H9 (cell line): ENCODE data around the gene NLRX1. TPM values are rescaled to one million over a fixed set of nuclear protein-coding genes. Genes with fewer than 3 reads are reported as not detected.
"Not testable (repeated sequence)": the region's sequence is repeated elsewhere in the genome, so short reads cannot be mapped to it uniquely, and the experiment has no call there.

Source experiments
- DNase-seq: peaks from one replicate; pipeline ENCODE4 v3.0.0-alpha.2; 2017
- H2AFZ ChIP-seq: one replicate; pipeline ENCODE4 v1.6.1; 2013; ENCODE audit warnings: mild to moderate bottlenecking, low read length, control low read depth, moderate library complexity
- H2AK5ac ChIP-seq: 2 replicates; pipeline ENCODE4 v1.6.1; 2013; ENCODE audit warnings: low read length, control low read depth, mixed read lengths; ENCODE audit not compliant: insufficient read length
- H2BK120ac ChIP-seq: one replicate; pipeline ENCODE4 v1.6.1; 2013; ENCODE audit warnings: low read depth, mild to moderate bottlenecking, low read length, control low read depth, inconsistent platforms; ENCODE audit not compliant: poor library complexity, severe bottlenecking
- H2BK12ac ChIP-seq: 2 replicates; pipeline ENCODE4 v1.6.1; 2013; ENCODE audit warnings: low read length, control low read depth, mixed read lengths, low read depth; ENCODE audit not compliant: insufficient read length
- H2BK15ac ChIP-seq: 2 replicates; pipeline ENCODE4 v1.6.1; 2013; ENCODE audit warnings: low read depth, low read length, control low read depth
- H2BK20ac ChIP-seq: one replicate; pipeline ENCODE4 v1.6.1; 2013; ENCODE audit warnings: low read depth, mild to moderate bottlenecking, low read length, control low read depth, inconsistent platforms; ENCODE audit not compliant: poor library complexity, severe bottlenecking
- H2BK5ac ChIP-seq: 2 replicates; pipeline ENCODE4 v1.6.1; 2013; ENCODE audit warnings: low read length, control low read depth, mixed read lengths; ENCODE audit not compliant: insufficient read length
- H3K14ac ChIP-seq: 2 replicates; pipeline ENCODE4 v1.6.1; 2013; ENCODE audit warnings: low read length, control low read depth; ENCODE audit not compliant: insufficient read depth
- H3K18ac ChIP-seq: 2 replicates; pipeline ENCODE4 v1.6.1; 2013; ENCODE audit warnings: low read depth, mild to moderate bottlenecking, mixed read lengths, low read length, control low read depth; ENCODE audit not compliant: insufficient read length
- H3K23ac ChIP-seq: 2 replicates; pipeline ENCODE4 v1.6.1; 2013; ENCODE audit warnings: low read length, control low read depth, mixed read lengths, low read depth; ENCODE audit not compliant: insufficient read length
- H3K23me2 ChIP-seq: 2 replicates; pipeline ENCODE4 v1.6.1; 2013; ENCODE audit warnings: low read depth, mild to moderate bottlenecking, mixed read lengths, low read length, control low read depth; ENCODE audit not compliant: insufficient read length, poor library complexity, severe bottlenecking
- H3K27ac ChIP-seq: 2 replicates; pipeline ENCODE4 v1.5.1; 2013; ENCODE audit warnings: low read length, control low read depth, mixed read lengths, low read depth; ENCODE audit not compliant: insufficient read length
- H3K27me3 ChIP-seq: 2 replicates; pipeline ENCODE4 v1.6.1; 2013; ENCODE audit warnings: low read length, control low read depth, inconsistent platforms; ENCODE audit not compliant: insufficient read depth
- H3K4ac ChIP-seq: 2 replicates; pipeline ENCODE4 v1.6.1; 2013; ENCODE audit warnings: low read depth, mild to moderate bottlenecking, control low read depth, inconsistent platforms, low read length, moderate library complexity
- H3K4me1 ChIP-seq: 2 replicates; pipeline ENCODE4 v1.6.1; 2013; ENCODE audit warnings: low read length, control low read depth, inconsistent platforms; ENCODE audit not compliant: insufficient read depth
- H3K4me2 ChIP-seq: 2 replicates; pipeline ENCODE4 v1.6.1; 2013; ENCODE audit warnings: low read length, control low read depth, mixed read lengths; ENCODE audit not compliant: insufficient read length, insufficient read depth
- H3K56ac ChIP-seq: 2 replicates; pipeline ENCODE4 v1.6.1; 2013; ENCODE audit warnings: low read depth, mild to moderate bottlenecking, mixed read lengths, low read length, control low read depth; ENCODE audit not compliant: insufficient read length
- H3K79me1 ChIP-seq: 2 replicates; pipeline ENCODE4 v1.6.1; 2013; ENCODE audit warnings: low read depth, mild to moderate bottlenecking, moderate library complexity, low read length, control low read depth, inconsistent platforms; ENCODE audit not compliant: insufficient read depth, poor library complexity, severe bottlenecking
- H3K79me2 ChIP-seq: 2 replicates; pipeline ENCODE4 v1.6.1; 2013; ENCODE audit warnings: low read length, control low read depth, inconsistent platforms; ENCODE audit not compliant: insufficient read depth
- H3K9ac ChIP-seq: 2 replicates; pipeline ENCODE4 v1.6.1; 2013; ENCODE audit warnings: low read length, control low read depth, mixed read lengths; ENCODE audit not compliant: insufficient read length; ENCODE audit errors: extremely low read depth
- H3K9me3 ChIP-seq: one replicate; pipeline ENCODE4 v1.6.1; 2013; ENCODE audit warnings: low read depth, low read length, inconsistent platforms; ENCODE audit not compliant: control insufficient read depth
- H3T11ph ChIP-seq: one replicate; pipeline ENCODE4 v1.6.1; 2013; ENCODE audit warnings: mild to moderate bottlenecking, low read length, control low read depth, inconsistent platforms
- H4K20me1 ChIP-seq: one replicate; pipeline ENCODE4 v1.6.1; 2013; ENCODE audit not compliant: control insufficient read depth, insufficient read length, insufficient read depth
- H4K5ac ChIP-seq: 2 replicates; pipeline ENCODE4 v1.6.1; 2013; ENCODE audit warnings: low read depth, mild to moderate bottlenecking, mixed read lengths, low read length, control low read depth; ENCODE audit not compliant: insufficient read length
- H4K8ac ChIP-seq: replicated peaks from 2 replicates; pipeline ENCODE4 v1.6.1; 2013; ENCODE audit warnings: low read length, control low read depth, mixed read lengths, low read depth; ENCODE audit not compliant: insufficient read length
- H4K91ac ChIP-seq: 2 replicates; pipeline ENCODE4 v1.6.1; 2013; ENCODE audit warnings: low read depth, mild to moderate bottlenecking, moderate library complexity, mixed read lengths, low read length, control low read depth; ENCODE audit not compliant: insufficient read length
- H3K27ac Mint-ChIP-seq, 3 experiments: 2 replicates in 2 of 3; 3 replicates in 1 of 3; pipeline ENCODE4 v1.8.0; 2020 to 2021; ENCODE audit warnings: mixed read lengths in 3 of 3, mild to moderate bottlenecking in 1 of 3, moderate library complexity in 1 of 3
- H3K27me3 Mint-ChIP-seq: 2 replicates; pipeline ENCODE4 v1.8.0; 2021; ENCODE audit warnings: low read depth, mild to moderate bottlenecking, moderate library complexity, mixed read lengths
- H3K36me3 Mint-ChIP-seq, 3 experiments: 2 replicates in 2 of 3; 3 replicates in 1 of 3; pipeline ENCODE4 v1.8.0; 2020 to 2021; ENCODE audit warnings: low read depth in 3 of 3, mixed read lengths in 3 of 3; ENCODE audit not compliant: insufficient read depth in 1 of 3
- H3K4me1 Mint-ChIP-seq, 2 experiments: 2 replicates each; pipeline ENCODE4 v1.8.0; 2020; ENCODE audit warnings: mixed read lengths in 2 of 2
- H3K4me3 Mint-ChIP-seq, 2 experiments: 2 replicates in 1 of 2; 3 replicates in 1 of 2; pipeline ENCODE4 v1.8.0; 2020 to 2021; ENCODE audit warnings: mild to moderate bottlenecking in 2 of 2, mixed read lengths in 2 of 2, moderate library complexity in 1 of 2
- H3K9me3 Mint-ChIP-seq, 2 experiments: 2 replicates in 1 of 2; 3 replicates in 1 of 2; pipeline ENCODE4 v1.8.0; 2020; ENCODE audit warnings: mild to moderate bottlenecking in 2 of 2, mixed read lengths in 2 of 2, moderate library complexity in 1 of 2
- WGBS: extraction: QIAGEN DNeasy Blood & Tissue Kit; methylation state at CpG from one replicate; pipeline ENCODE4 v1.1.7; 2013; ENCODE audit warnings: missing lambda C conversion rate, low lambda C conversion rate, mixed read lengths; ENCODE audit not compliant: insufficient read length; ENCODE audit errors: extremely low coverage; 5-methylcytosine and 5-hydroxymethylcytosine counted together
- total RNA-seq: library from RNA; stranded (reverse); gene quantifications from 2 replicates; pipeline ENCODE4 v1.2.1, GENCODE V29; 2021
- TF ChIP-seq, protein P1 (sequence below): fragments of 200-600 bp; sonication (generic); conservative IDR thresholded peaks from 3 replicates; pipeline ENCODE4 v1.8.0; 2021; ENCODE audit warnings: antibody characterized with exemption, mild to moderate bottlenecking

Gene NLRX1
- total RNA-seq, 1 experiment from 2014 or later = 18.2 TPM

DNA sequence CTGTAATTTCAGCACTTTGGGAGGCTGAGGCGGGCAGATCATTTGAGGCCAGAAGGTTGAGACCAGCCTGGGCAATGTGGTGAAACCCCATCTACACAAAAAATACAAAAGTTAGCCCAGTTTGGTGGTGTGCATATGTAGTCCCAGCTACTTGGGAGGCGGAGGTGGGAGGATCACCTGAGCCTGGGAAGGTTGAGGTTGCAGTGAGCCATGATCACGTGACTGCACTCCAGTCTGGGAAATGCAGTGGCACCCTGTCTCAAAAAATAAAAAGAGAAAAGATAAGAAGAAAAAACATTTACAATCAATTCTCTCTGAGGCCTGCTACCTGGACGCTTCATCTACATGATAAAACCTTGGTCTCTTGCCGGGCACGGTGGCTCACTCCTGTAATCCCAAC lies 30.4 kb downstream of the NLRX1 start:
- Histone ChIP-seq H2BK20ac (no peak overlapping the region), H2BK12ac (no peak overlapping the region), H2BK15ac (no peak overlapping the region), H4K5ac (no peak overlapping the region), H3K27me3 (no peaks in the 10 kb centered on the region), H3K23me2 (no peaks in the 10 kb centered on the region), H3K79me1 (no peaks in the 10 kb centered on the region), H2AFZ (peak overlapping the region; percentile 67), H3K14ac (no peak overlapping the region), H3K79me2 (no peaks in the 10 kb centered on the region), H2BK120ac (no peak overlapping the region), H3K56ac (no peak overlapping the region), H3K9me3 (no peaks in the 10 kb centered on the region), H3K27ac (no peak overlapping the region), H3T11ph (no peak overlapping the region), H3K23ac (no peak overlapping the region), H4K91ac (no peak overlapping the region), H3K4me1 (peaks cover 2% of the 10 kb centered on the region; the same call in 1 of the 2 replicates), H2BK5ac (no peak overlapping the region), H4K8ac (no peak overlapping the region), H3K18ac (no peak overlapping the region), H3K4ac (no peak overlapping the region), H3K4me2 (no peak overlapping the region), H4K20me1 (no peaks in the 10 kb centered on the region), H2AK5ac (no peak overlapping the region), H3K9ac (no peak overlapping the region)
- WGBS = no CpG with 5 or more reads among the region's 6 CpGs
- H3K4me3 Mint-ChIP-seq = no peak overlapping the region
- peak overlapping the region in 1 of 3 experiments; percentile 59; a peak in 1 of 7 replicates for H3K27ac Mint-ChIP-seq
- no peaks in the 10 kb centered on the region for H3K36me3 Mint-ChIP-seq
- no peaks in the 10 kb centered on the region for H3K9me3 Mint-ChIP-seq
- no peaks in the 10 kb centered on the region; the same call in 1 of the 2 replicates for H3K27me3 Mint-ChIP-seq
- TF ChIP-seq, protein P1, sequence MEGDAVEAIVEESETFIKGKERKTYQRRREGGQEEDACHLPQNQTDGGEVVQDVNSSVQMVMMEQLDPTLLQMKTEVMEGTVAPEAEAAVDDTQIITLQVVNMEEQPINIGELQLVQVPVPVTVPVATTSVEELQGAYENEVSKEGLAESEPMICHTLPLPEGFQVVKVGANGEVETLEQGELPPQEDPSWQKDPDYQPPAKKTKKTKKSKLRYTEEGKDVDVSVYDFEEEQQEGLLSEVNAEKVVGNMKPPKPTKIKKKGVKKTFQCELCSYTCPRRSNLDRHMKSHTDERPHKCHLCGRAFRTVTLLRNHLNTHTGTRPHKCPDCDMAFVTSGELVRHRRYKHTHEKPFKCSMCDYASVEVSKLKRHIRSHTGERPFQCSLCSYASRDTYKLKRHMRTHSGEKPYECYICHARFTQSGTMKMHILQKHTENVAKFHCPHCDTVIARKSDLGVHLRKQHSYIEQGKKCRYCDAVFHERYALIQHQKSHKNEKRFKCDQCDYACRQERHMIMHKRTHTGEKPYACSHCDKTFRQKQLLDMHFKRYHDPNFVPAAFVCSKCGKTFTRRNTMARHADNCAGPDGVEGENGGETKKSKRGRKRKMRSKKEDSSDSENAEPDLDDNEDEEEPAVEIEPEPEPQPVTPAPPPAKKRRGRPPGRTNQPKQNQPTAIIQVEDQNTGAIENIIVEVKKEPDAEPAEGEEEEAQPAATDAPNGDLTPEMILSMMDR = no peak
- peaks cover 21 to 34% of the 10 kb centered on the region in 2 experiments for H3K4me1 Mint-ChIP-seq
- DNase-seq = no peak

DNA sequence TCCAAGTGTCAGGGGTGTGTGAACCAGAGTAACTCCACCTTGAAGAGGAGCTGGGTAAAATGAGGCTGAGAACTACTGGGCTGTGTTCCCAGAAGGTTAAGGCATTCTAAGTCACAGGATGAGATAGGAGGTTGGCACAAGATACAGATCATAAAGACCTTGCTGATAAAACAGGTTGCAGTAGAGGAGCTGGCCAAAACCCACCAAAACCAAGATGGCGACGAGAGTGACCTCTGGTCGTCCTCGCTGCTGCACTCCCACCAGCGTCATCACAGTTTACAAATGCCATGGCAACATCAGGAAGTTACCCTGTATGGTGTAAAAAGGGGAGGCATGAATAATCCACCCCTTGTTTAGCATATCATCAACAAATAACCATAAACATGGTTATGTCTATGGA lies 32.7 kb downstream of the NLRX1 start:
- not testable (repeated sequence) for H3K9me3 ChIP-seq, H3K56ac ChIP-seq, H2BK12ac ChIP-seq, H2AK5ac ChIP-seq, H3K4me1 ChIP-seq, H2BK5ac ChIP-seq, H4K8ac ChIP-seq, H3K18ac ChIP-seq, H3K23me2 ChIP-seq, H4K91ac ChIP-seq, H2AFZ ChIP-seq, H3K27me3 ChIP-seq, H3K27ac ChIP-seq, H3K4me2 ChIP-seq, H3K9me3 Mint-ChIP-seq, H3K4ac ChIP-seq, H4K20me1 ChIP-seq, H3K9ac ChIP-seq, H3T11ph ChIP-seq, H3K79me1 ChIP-seq, H2BK20ac ChIP-seq, H3K4me3 Mint-ChIP-seq, H2BK15ac ChIP-seq, H3K36me3 Mint-ChIP-seq, H2BK120ac ChIP-seq, H3K14ac ChIP-seq, H3K27me3 Mint-ChIP-seq, DNase-seq, H4K5ac ChIP-seq, H3K79me2 ChIP-seq, H3K23ac ChIP-seq
- peaks cover 19 to 33% of the 10 kb centered on the region in 2 experiments for H3K4me1 Mint-ChIP-seq
- no CpG with 5 or more reads among the region's 5 CpGs for WGBS
- H3K27ac Mint-ChIP-seq = peak overlapping the region in 1 of 3 experiments; percentile 61; a peak in 1 of 7 replicates
